HG03108 (cell line): ENCODE results near the gene TEX264.
A peak's percentile ranks its signal among the peaks of the same experiment; 100 is the strongest.
"Not testable (repeated sequence)": the region's sequence is repeated elsewhere in the genome, so short reads cannot be mapped to it uniquely, and the experiment has no call there.

Source experiments
- ATAC-seq: cut with Tn5 transposase; IDR thresholded peaks from one replicate; pipeline ENCODE4 v1.9.1; 2021; ENCODE audit warnings: moderate library complexity; ENCODE audit not compliant: unreplicated experiment

The TEX264 gene

GRCh38 chr3:51712963-51713362 lies 41.9 kb downstream of the TEX264 start:
- ATAC-seq = no peak

GRCh38 chr3:51715231-51715976 lies 44.4 kb downstream of the TEX264 start:
- no peak for ATAC-seq

- no peak for ATAC-seq
Observed at GRCh38 chr3:51715977-51716294, 44.9 kb downstream of the TEX264 start.

GRCh38 chr3:51716805-51717204 lies 45.8 kb downstream of the TEX264 start:
- ATAC-seq = no peak

GRCh38 chr3:51717446-51717845 lies 46.4 kb downstream of the TEX264 start:
- ATAC-seq = no peak

DNA sequence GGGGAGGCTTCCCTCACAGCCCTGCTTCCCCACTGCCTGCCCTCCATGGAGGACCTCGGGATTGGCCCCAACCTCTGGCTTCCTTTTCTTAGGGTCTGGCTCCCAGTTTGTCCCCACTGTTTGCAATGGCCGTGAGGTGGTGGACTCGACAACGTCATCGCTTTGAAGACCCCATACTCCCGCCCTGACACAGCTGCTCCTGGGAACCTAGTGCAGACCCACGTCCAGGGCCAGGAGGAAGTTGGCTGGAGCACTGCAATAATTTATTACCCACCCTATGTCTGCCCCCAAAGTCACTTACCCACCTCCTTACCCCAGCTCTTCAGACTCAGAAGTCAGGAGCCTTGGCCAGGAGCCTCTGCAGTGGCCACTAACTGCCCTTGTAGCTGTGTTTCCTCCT lies 46.9 kb downstream of the TEX264 start:
- no peak for ATAC-seq

- ATAC-seq = peak; percentile 84
Observed at GRCh38 chr3:51718547-51719409, 47.7 kb downstream of the TEX264 start.

- no peak for ATAC-seq
Observed at GRCh38 chr3:51719410-51720025, 48.5 kb downstream of the TEX264 start.

DNA sequence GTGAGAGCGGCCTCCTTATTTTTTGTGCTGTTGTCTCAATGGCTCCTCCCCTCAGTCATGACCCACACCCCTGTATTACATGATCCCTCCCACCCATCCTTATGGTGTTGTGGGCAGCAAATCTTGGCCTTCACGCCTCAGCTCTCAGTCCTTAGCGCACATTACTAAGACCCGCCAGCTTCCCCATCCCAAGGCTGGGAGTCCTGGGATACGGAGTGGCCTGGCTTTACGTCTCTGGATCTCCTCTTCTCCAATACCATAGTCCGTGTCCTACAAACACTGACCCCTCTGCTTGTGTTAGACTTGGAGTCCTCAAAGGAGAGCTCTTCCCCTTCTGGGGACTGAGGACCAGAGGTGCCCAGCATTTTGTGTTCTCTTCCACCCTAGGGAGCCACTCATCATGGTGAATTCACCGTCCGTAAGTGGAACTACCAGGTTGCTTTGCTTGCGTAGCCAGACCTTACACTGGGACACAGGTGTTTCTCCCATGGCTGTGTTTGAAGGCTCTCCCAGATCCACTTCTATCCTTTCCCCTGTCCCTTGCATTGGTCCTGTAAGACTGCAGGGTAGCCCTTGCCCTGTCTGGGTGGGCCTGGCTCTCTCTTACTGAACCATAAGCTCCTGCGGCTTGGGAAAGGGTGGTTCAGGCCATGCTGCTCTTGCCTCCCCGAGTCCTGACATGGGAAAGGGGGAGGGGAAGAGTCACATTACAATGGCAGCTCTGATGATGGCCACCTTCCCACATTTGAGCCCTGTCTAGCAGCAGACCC lies 49.4 kb downstream of the TEX264 start:
- ATAC-seq = no peak

DNA sequence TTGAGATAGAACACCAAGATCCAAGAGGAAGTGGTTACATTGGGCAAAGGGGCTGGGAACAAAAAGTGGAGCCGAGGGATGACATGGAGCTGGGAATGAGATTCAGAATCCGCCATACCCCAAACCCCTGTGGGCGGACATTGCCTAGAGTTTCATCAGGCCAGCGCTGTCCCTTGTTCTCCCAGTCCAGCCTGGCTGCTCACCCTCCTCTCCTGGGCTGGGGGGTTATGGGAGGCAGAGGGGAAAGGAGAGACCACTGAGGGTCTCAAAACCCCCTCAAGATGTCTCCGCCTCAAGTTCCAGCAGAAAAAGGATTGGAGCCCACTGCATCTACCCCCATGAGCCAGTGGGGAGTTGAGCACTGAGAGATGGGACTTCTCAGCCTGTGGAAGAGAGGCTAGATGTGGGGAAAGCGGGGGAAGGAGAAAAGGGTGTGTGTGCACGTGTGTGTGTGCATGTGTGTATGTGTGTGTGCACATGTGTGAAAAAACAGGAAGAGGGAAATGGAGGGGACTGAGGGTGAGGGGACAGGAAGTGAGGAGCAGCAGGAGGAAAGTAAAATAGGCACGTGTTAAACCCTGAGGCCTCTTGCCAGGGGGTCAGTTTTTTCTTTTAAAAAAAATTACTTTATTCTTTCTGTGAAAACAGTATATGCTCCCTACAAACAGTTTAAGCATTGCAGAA lies 50.2 kb downstream of the TEX264 start:
- ATAC-seq = no peak

DNA sequence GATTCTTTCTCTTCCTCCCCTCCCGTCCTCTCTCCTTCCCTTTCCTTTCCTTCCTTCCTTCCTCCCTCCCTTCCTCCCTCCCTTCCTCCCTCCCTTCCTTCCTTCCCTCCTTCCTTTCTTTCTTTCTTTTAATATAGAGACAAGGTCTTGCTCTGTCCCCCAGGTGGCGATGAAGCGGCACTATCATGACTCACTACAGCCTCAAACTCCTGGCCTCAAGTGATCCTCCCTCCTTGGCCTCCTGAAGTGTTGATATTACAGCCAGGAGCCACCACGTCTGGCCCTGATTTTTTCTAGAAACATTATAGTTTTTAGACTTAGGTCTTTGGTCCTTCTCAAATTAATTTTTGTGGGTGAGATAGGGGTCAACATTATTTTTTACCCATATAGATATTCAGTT lies 51.3 kb downstream of the TEX264 start:
- no peak for ATAC-seq

GRCh38 chr3:51727500-51727899 lies 56.4 kb downstream of the TEX264 start:
- no peak for ATAC-seq

GRCh38 chr3:51729042-51729633 lies 58.1 kb downstream of the TEX264 start:
- ATAC-seq = no peak

GRCh38 chr3:51733859-51734571 lies 63.0 kb downstream of the TEX264 start:
- no peak for ATAC-seq

DNA sequence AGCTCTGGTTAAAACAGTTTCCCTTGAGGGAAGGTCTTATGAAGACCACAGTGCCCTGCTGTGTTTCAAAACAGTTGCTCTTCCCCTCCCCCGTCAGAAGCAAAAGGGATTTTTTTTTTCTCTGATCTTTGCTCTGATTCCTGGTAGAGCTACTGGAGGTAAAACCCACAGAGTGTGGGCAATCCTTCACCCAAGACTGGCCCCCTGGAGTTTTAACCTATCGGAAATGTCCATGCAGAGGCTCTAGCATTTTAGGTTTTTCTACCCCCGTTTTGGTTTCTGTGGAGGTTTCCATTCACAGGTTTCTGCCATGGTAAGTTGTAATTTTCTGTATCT lies 63.5 kb downstream of the TEX264 start:
- ATAC-seq = no peak

GRCh38 chr3:51735039-51735438 lies 64.0 kb downstream of the TEX264 start:
- ATAC-seq = no peak

DNA sequence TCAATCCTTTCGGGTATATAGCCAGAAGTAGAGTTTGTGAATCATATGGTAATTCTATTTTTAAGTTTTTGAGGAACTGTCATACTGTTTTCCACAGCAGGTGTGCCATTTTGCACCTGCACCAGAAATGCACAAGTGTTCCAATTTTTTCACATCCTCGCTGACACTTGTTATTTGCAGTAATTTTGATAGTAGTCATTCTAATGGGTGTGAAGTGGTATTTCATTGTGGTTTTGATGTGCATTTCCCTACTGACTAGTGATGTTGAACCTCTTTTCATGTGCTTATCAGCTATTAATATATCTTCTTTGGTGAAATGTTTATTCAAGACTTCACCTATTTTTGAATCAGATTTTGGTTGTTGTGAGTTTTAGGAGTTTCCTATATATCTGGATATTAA lies 64.9 kb downstream of the TEX264 start:
- no peak for ATAC-seq

DNA sequence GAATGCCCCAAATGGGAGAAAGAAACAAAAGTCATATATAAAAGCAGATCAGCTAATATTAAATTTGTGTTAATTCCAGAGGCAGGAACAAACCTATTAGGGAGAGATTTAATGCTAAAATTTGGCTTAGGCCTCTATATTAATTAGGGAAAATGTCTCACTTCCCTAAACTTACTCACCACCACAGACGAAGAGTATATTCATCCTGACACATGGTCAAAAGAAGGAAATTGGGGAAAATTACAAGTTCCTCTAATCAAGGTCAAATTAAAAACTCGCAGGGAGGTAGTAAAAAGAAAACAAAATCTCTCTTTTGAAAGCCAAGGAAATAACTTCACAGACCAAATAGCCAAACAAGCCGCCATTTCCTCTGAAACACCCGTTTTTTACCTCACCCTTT lies 68.1 kb downstream of the TEX264 start:
- ATAC-seq = no peak

DNA sequence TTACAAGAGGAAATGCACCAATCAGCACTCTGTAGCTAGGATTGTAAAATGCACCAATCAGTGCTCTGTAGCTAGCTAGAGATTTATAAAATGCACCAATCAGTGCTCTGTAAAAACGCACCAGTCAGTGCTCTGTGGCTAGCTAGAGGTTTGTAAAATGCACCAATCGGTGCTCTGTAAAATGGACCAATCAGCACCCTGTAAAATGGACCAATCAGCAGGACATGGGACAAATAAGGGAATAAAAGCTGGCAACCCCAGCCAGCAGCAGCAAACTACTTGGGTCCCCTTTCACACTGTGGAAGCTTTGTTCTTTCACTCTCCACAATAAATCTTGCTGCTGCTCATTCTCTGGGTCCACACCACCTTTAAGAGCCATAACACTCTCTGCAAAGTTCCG lies 71.3 kb downstream of the TEX264 start:
- ATAC-seq = not testable (repeated sequence)

DNA sequence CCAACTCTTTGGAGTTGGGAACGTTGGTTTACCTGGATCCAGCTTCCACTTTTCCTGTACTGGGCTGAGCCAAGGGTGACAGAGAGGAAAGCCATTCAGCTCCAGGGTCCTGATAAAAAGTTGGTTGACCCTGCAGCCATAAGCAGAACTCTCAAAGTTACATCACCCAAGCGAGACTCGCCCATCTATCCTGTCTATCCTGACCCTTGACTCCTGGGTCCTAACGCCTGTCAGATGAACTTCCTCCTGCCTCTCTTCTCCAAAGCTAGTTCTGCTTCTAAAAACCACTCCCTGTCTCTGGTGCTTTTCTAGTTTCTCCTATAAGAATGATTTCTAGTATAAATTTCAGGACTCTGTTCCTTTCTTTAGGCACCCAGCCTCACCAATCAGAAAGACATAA lies 71.9 kb downstream of the TEX264 start:
- not testable (repeated sequence) for ATAC-seq
